Lung (tissue), 12 donors: ENCODE measurements around the gene DRAM2. TPM values are rescaled to one million over a fixed set of nuclear protein-coding genes. Genes with fewer than 3 reads are reported as not detected.
A peak's percentile ranks its signal among the peaks of the same experiment; 100 is the strongest.

ENCODE experiments used
- ATAC-seq: fragments of 200-7000 bp; cut with Tn5 transposase; one replicate; pipeline ENCODE4 v1.9.1; 2020; ENCODE audit warnings: moderate number of reproducible peaks; ENCODE audit not compliant: insufficient read depth, low FRiP score
- DNase-seq, 3 donors: peaks; one replicate each; pipeline ENCODE4 v3.0.0-alpha.2; 2013 to 2017
- H3K27ac ChIP-seq, 2 donors: one replicate each; pipeline ENCODE4 v1.5.1; 2013; ENCODE audit warnings: mild to moderate bottlenecking in 2 of 2, moderate library complexity in 2 of 2, control low read depth in 1 of 2, inconsistent platforms in 1 of 2, low read depth in 1 of 2, low read length in 1 of 2
- H3K27me3 ChIP-seq, 3 donors: one replicate each; pipeline ENCODE4 v1.5.1; 2013; ENCODE audit warnings: low read length in 2 of 3; ENCODE audit not compliant: control insufficient read depth in 3 of 3, insufficient read depth in 3 of 3
- H3K36me3 ChIP-seq, 4 donors: one replicate each; pipeline ENCODE4 v1.5.1; 2013; ENCODE audit warnings: low read length in 4 of 4, mild to moderate bottlenecking in 1 of 4, moderate library complexity in 1 of 4; ENCODE audit not compliant: control insufficient read depth in 4 of 4, insufficient read depth in 4 of 4
- H3K4me1 ChIP-seq, 5 donors: one replicate each; pipeline ENCODE4 v1.5.1; 2013; ENCODE audit warnings: low read length in 5 of 5, mild to moderate bottlenecking in 2 of 5, moderate library complexity in 1 of 5; ENCODE audit not compliant: control insufficient read depth in 5 of 5, insufficient read depth in 5 of 5
- H3K4me3 ChIP-seq: one replicate; pipeline ENCODE4 v1.5.1; 2013; ENCODE audit warnings: mild to moderate bottlenecking, control low read depth, moderate library complexity
- H3K9ac ChIP-seq, 2 donors: one replicate each; pipeline ENCODE4 v1.5.1; 2013; ENCODE audit warnings: low read length in 2 of 2, control low read depth in 1 of 2; ENCODE audit not compliant: insufficient read depth in 1 of 2
- H3K9me3 ChIP-seq, 4 donors: one replicate each; pipeline ENCODE4 v1.5.1; 2013; ENCODE audit warnings: low read length in 3 of 4, mild to moderate bottlenecking in 1 of 4, moderate library complexity in 1 of 4; ENCODE audit not compliant: control insufficient read depth in 4 of 4, insufficient read depth in 3 of 4
- WGBS, 2 donors: extraction: QIAGEN DNeasy Blood & Tissue Kit; methylation state at CpG; one replicate each; pipeline ENCODE4 v1.1.7; 2013; 5-methylcytosine and 5-hydroxymethylcytosine counted together
- polyA plus RNA-seq, 2 donors: library from polyadenylated mRNA; stranded (reverse); fragments of 200-250 nt; gene quantifications; one replicate each; pipeline ENCODE4 v1.2.1, GENCODE V29; 2013
- total RNA-seq, 2 donors: library from RNA; depleted of rRNA in 1 of 2; stranded (reverse); fragments of >200 nt in 1 of 2; gene quantifications; one replicate each; pipeline ENCODE4 v1.2.1, GENCODE V29; 2014 to 2021
- TF ChIP-seq, protein P1 (sequence below): IDR thresholded peaks from 2 replicates; pipeline ENCODE4 v1.5.1; 2012; ENCODE audit warnings: mild to moderate bottlenecking; ENCODE audit errors: control extremely low read depth, extremely low read depth
- donor health status: control.
- donor health status: control.
- donor health status: Bipolar disorder and iron deficiency.
- donor health status: healthy.
- donor health status: DM: yes; HTN: yes; CAD: no.

Gene DRAM2
- total and polyA plus RNA-seq, 4 donors = 28.2 to 76.1 (median 40.4) TPM

DNA sequence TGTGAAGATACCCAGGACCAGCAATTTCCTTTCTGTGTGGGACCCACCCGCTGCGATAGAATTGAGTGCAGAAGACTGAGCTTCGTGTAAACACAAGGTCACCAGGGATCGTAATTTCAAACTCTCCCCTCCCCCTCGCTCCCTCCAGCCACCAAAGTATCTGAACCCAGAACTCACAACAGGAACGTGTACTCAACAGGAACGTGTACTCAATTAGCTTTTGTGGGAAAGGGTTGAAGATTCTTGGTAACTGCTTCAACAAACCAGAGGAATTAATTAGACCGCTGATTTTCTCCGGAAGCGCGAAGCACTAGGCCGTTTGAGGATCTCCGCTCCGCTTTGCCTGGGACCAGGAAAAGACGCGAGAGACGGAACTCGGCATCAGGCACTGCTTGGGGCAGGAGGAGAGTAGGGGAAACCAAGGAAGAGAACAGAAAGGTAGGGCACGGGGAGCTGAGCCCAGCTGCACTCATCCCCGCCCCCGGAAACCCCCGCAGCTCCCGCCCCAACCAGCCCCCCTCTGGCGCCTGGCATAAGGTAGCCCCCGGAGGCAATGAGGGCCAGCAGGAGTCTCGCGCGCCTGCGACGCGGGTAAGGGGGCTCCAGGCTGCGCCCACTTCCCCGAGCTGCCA, 453 bp downstream of the DRAM2 start:
- Histone ChIP-seq H3K4me1 (peaks cover 0 to 24% (median 4%) of the 10 kb centered on the region in 5 donors), H3K36me3 (peaks cover 0 to 6% (median 3%) of the 10 kb centered on the region in 4 donors), H3K9me3 (no peaks in the 10 kb centered on the region), H3K9ac (peak overlapping the region; percentile 77 to 78), H3K4me3 (peak overlapping the region; percentile 90), H3K27me3 (no peaks in the 10 kb centered on the region), H3K27ac (peak overlapping the region; percentile 85 to 98)
- 0 to 1% methylated on average over 33 of the region's 33 CpGs for WGBS, 2 donors
- peak; percentile 56 for ATAC-seq
- TF ChIP-seq, protein P1, sequence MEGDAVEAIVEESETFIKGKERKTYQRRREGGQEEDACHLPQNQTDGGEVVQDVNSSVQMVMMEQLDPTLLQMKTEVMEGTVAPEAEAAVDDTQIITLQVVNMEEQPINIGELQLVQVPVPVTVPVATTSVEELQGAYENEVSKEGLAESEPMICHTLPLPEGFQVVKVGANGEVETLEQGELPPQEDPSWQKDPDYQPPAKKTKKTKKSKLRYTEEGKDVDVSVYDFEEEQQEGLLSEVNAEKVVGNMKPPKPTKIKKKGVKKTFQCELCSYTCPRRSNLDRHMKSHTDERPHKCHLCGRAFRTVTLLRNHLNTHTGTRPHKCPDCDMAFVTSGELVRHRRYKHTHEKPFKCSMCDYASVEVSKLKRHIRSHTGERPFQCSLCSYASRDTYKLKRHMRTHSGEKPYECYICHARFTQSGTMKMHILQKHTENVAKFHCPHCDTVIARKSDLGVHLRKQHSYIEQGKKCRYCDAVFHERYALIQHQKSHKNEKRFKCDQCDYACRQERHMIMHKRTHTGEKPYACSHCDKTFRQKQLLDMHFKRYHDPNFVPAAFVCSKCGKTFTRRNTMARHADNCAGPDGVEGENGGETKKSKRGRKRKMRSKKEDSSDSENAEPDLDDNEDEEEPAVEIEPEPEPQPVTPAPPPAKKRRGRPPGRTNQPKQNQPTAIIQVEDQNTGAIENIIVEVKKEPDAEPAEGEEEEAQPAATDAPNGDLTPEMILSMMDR = no peak
- peak in 2 of 3 donors; percentile 78 to 84 for DNase-seq

- TF ChIP-seq, protein P1 = no peak
- no peak overlapping the region for H3K9ac ChIP-seq
- WGBS, 2 donors = 87 to 88% methylated on average over 1 of the region's 1 CpG
- no peaks in the 10 kb centered on the region for H3K9me3 ChIP-seq
- no peaks in the 10 kb centered on the region for H3K27me3 ChIP-seq
- H3K36me3 ChIP-seq = peaks cover 4 to 12% (median 9%) of the 10 kb centered on the region in 4 donors
- no peak overlapping the region for H3K4me3 ChIP-seq
- DNase-seq (no peak), ATAC-seq (no peak)
- peaks cover 0 to 9% (median 0%) of the 10 kb centered on the region in 5 donors for H3K4me1 ChIP-seq
- no peak overlapping the region for H3K27ac ChIP-seq
These were observed 6.0 kb downstream of the DRAM2 start for GRCh38 chr1:111133866-111134265.

DNA sequence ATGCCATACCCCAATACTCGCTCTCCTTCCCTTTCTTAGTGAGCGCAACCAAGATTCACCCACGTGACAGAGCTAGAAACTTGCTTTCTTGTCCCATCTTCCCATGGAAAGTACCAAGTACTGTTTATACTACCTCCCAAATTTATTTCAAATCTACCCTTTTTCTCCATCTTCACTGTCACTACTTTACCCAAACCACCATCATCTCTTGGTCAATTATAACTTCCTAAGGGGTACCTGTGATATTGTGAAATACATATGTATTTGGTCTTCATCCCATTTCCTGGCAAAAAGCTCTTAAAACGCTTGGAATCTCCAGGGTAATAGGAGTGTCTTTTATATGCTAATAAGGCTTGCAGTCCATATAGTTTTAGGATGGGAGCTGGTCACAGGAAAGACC, 8.2 kb downstream of the DRAM2 start:
- no peak overlapping the region for H3K4me3 ChIP-seq
- H3K27me3 ChIP-seq = no peaks in the 10 kb centered on the region
- H3K27ac ChIP-seq = no peak overlapping the region
- no peaks in the 10 kb centered on the region for H3K9me3 ChIP-seq
- no peak overlapping the region for H3K9ac ChIP-seq
- WGBS, 2 donors = 91 to 92% methylated on average over 4 of the region's 4 CpGs
- TF ChIP-seq, protein P1 = no peak
- peaks cover 11 to 15% (median 14%) of the 10 kb centered on the region in 4 donors for H3K36me3 ChIP-seq
- H3K4me1 ChIP-seq = no peaks in the 10 kb centered on the region
- DNase-seq = no peak
- ATAC-seq = no peak
